Measurements from ENCODE around the gene H3-3A.
A peak's percentile ranks its signal among the peaks of the same experiment; 100 is the strongest.

H3-3A gene

DNA sequence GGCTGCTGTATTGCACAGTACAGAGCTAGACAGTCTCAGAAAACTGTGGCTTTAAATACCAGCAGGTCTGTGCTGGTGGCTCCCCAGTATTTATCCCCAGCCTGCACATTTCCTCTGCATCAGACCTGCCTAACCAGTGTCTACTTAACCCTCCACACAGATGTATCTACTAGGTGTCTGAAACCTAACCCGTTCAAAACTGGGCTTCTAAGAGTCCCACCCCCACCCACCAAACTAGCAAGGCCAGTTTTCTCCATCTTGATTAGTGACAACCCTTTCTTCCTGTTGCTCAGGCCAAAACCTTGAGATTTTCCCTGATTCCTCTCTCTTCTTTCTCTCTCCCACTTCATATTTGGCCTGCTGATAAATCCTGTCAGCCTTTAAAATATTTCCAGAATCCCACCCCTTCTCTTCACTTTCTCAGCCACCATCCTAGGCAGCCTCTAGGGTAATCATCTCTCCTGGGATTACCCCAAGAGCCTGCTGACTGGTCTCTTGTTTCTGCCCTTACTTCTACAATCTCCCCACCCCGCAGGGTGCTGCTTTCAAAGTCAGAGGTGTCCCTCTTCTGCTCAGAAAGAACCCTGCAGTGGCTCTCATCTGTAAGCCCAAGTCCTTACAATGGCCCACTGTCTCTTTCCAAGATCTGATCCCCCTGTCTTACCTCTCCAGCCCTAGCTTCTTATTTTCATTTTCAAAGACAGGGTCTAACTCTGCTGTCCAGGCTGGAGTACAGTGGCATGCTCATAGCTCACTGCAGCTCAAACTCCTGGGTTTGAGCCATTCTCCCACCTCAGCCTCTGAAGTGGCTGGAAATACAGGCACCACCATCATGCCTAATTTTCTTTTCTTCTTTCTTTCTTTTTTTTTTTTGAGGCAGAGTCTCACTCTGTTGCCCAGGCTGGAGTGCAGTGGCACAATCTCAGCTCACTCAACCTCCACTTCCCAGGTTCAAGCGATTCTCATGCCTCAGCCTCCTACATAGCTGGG is 45.2 kb downstream of the H3-3A start:
- TF ChIP-seq, protein P1, sequence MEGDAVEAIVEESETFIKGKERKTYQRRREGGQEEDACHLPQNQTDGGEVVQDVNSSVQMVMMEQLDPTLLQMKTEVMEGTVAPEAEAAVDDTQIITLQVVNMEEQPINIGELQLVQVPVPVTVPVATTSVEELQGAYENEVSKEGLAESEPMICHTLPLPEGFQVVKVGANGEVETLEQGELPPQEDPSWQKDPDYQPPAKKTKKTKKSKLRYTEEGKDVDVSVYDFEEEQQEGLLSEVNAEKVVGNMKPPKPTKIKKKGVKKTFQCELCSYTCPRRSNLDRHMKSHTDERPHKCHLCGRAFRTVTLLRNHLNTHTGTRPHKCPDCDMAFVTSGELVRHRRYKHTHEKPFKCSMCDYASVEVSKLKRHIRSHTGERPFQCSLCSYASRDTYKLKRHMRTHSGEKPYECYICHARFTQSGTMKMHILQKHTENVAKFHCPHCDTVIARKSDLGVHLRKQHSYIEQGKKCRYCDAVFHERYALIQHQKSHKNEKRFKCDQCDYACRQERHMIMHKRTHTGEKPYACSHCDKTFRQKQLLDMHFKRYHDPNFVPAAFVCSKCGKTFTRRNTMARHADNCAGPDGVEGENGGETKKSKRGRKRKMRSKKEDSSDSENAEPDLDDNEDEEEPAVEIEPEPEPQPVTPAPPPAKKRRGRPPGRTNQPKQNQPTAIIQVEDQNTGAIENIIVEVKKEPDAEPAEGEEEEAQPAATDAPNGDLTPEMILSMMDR (IDR thresholded peaks at IDR 0.05; ENCODE audit: low read depth, low read length): no peak
- no peak overlapping the region for H3K4me3 ChIP-seq (ENCODE audit: low read depth, low read length)

DNA sequence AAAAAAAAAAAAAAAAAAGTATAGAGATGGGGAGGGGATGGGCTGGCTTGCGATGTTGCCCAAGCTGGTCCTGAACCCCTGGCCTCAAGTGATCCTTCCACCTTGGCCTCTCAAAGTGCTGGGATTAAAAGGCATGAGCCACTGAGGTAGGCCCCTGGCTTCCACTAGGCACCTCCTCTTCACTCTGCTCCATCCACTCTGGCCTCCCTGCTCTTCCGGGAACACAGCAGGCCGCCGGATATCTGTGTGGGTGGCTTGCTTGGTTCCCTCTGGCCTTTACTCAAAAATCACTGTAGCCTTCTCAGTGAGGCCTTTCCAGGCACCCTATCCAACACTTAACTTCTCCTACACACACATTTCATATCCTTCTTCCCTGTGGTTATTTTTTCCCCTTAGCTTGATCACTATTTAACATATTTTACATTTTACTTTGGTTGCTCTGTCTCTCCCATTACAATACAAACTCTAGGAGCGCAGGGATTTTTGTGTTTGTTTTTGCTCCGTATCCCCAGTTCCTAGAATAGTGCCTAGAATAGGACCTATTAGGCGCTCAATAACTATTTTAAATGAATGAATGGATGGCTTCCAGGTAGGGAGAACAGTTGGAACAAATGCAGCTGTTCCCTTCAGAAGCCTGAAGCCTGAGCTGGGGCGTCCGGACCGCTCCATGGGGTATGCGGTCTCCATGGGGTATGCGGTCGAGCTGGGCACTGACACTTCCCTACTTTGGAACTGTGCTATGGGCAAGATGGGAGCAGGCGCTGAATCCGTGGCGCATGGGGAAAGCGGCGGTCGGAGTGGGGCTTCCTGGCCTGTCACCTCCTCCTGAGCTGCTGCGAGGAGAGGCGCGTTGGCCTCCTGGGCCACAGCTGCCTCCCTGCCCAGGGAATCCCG is 46.7 kb downstream of the H3-3A start:
- peak overlapping the region; percentile 65 for H3K4me3 ChIP-seq (ENCODE audit: low read depth, low read length)
- TF ChIP-seq, protein P1 (IDR thresholded peaks at IDR 0.05; ENCODE audit: low read depth, low read length): no peak

DNA sequence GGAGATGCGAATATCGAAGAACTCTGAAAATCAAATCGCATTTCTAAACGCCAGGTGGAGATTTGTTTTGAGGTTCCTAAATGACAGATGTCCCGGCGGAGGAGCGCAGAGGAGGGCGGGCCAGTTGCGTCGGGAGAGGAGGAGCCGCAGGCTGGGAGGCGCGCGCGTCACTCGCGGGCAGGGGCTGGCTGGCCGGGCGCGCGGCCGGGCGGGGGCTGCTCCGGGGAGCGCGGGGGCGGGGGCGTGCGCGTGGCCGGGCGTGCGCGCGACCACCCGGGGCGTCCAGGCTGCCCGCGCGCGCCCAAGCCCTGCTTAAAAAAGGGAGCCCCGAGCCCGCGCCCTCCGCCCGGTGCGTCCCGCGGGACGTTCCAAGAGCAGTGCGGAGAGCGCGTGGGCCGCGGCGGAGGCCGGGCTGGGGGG is 47.3 kb downstream of the H3-3A start:
- peak overlapping the region; percentile 65 for H3K4me3 ChIP-seq (ENCODE audit: low read depth, low read length)
- TF ChIP-seq, protein P1 (IDR thresholded peaks at IDR 0.05; ENCODE audit: low read depth, low read length): no peak

DNA sequence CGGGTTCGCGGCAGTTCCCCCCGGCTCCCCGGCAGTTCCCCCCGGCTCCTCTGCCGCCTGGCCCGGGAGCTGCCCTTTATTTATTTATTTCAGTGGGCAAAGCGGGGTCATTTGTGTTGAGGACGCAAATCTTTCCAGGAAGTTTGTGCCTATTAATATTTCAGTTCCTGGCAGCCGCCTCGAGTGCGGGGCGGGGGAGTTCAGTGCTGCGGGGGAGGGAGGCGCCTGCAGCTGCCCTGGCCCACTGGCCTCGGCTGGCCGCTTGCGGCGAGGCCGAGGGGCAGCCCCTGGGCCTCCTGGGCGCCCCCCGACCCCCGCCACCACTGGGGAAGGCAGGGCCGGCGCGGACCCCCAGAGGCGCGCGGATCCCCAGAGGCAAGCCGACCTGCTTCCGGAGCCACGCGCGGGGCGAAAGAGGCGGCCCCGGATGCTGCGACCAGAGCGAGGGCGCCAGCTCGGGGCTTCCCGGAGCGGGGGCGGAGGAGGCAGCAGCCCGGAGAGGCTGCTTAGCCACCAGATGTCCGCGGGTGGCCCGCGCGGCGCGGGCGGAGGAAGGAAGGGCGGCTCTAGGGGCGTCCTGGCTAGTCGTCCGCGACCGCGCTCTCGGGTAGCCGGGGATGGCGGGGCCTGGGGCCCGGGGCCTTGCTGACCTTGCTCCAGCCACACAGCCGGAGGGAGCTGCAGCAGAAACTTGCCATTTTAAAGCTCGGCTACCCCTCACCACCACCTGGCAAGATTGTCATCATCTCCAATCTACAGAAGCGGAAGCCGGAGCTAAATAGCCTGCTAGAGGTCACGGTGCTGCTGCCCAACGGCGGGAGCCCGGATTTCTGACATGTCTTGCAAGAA is 48.0 kb downstream of the H3-3A start:
- H3K4me3 ChIP-seq (ENCODE audit: low read depth, low read length): peak overlapping the region; percentile 65
- TF ChIP-seq, protein P1 (IDR thresholded peaks at IDR 0.05; ENCODE audit: low read depth, low read length): no peak

DNA sequence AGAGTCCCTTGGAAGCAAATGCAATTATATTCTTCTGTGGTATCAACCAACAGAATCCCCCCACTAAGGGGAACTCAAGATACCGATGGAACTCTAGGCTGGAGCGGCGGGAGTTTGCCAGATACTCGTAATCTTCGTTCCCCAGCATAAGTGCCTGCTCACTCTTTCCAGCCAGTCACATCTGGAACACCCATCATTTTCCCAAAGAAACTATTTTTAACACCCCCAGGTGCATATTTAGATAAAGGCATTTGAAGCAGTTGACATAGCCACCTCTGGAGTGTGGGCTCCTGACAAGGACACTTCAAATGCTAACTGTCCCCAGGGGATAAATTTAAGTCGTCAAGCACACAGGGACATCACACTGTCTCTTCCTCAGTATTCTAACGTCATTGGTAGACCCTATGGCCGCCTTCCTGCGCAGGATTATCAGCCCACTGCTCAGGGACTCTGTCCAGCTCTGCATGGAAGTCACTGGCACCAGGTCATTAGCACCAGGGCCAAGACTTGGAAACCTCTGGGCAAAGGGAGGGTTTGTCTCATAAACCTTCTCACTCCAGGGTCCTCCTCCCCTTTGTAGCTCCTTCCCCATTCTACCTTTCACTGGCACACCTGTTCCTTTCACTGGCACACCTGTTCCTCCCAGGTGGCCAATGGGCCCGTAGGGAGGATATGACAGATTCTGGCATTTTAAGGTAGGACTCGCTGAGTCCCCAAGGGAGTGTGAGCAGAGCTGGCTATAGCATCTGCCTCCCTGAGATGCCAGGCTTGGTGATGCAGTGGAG is 48.8 kb downstream of the H3-3A start:
- TF ChIP-seq, protein P1 (IDR thresholded peaks at IDR 0.05; ENCODE audit: low read depth, low read length): no peak
- H3K4me3 ChIP-seq (ENCODE audit: low read depth, low read length): peak overlapping the region; percentile 65

DNA sequence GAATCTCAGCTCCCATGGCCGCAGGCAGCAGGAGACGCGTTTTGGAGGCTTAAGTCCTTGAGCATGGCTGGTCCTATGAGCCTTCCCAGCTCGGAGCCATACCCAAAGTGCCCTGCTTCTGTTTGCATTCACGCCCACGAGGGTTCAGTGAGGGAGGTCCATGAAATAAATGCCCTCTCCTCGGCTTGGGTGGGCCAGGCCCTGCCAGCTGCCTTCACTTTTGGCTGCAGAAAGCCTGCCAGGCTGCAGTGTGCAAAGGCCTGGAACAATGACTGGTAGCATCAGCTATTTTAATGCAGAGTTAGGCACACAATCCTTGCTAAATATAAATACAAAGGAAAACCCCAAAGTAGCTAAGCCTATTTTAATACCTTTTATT is 49.4 kb downstream of the H3-3A start:
- TF ChIP-seq, protein P1 (IDR thresholded peaks at IDR 0.05; ENCODE audit: low read depth, low read length): no peak
- no peak overlapping the region for H3K4me3 ChIP-seq (ENCODE audit: low read depth, low read length)
